GM19467 (cell line): ENCODE results near the gene JAGN1.
A peak's percentile ranks its signal among the peaks of the same experiment; 100 is the strongest.
"Not testable (repeated sequence)": the region's sequence is repeated elsewhere in the genome, so short reads cannot be mapped to it uniquely, and the experiment has no call there.

Experiments
- ATAC-seq: cut with Tn5 transposase; IDR thresholded peaks from one replicate; pipeline ENCODE4 v1.9.1; 2021; ENCODE audit warnings: mild to moderate bottlenecking, moderate library complexity; ENCODE audit not compliant: unreplicated experiment

Gene JAGN1

GRCh38 chr3:9897408-9898372 is 7.3 kb downstream of the JAGN1 start:
- ATAC-seq: peak; percentile 57

- no peak for ATAC-seq
These were observed 8.2 kb downstream of the JAGN1 start for GRCh38 chr3:9898467-9899241.

- no peak for ATAC-seq
These were observed 8.9 kb downstream of the JAGN1 start for GRCh38 chr3:9899289-9899791.

GRCh38 chr3:9900965-9901415 is 10.6 kb downstream of the JAGN1 start:
- ATAC-seq: not testable (repeated sequence)

- ATAC-seq: no peak
These were observed 11.6 kb downstream of the JAGN1 start for GRCh38 chr3:9901967-9902366.

GRCh38 chr3:9902372-9903237 is 12.2 kb downstream of the JAGN1 start, which contains the start of gene IL17RE:
TSS of gene IL17RE (plus strand) at chr3:9902848. CDS start at chr3:9902933, 85 bp downstream.
- no peak for ATAC-seq

- no peak for ATAC-seq
These were observed 12.8 kb downstream of the JAGN1 start for GRCh38 chr3:9903238-9903624.

- no peak for ATAC-seq
These were observed 13.5 kb downstream of the JAGN1 start for GRCh38 chr3:9903904-9904303.

- ATAC-seq: no peak
These were observed 16.1 kb downstream of the JAGN1 start for GRCh38 chr3:9906480-9906879.

GRCh38 chr3:9908286-9908685 is 17.9 kb downstream of the JAGN1 start:
- ATAC-seq: no peak

GRCh38 chr3:9909221-9910013 is 19.0 kb downstream of the JAGN1 start:
- ATAC-seq: no peak

- no peak for ATAC-seq
These were observed 21.5 kb downstream of the JAGN1 start for GRCh38 chr3:9911863-9912262.

GRCh38 chr3:9912294-9912935 is 22.0 kb downstream of the JAGN1 start:
- ATAC-seq: no peak

- no peak for ATAC-seq
These were observed 23.2 kb downstream of the JAGN1 start for GRCh38 chr3:9913601-9914000.

GRCh38 chr3:9914011-9914410 is 23.6 kb downstream of the JAGN1 start:
- no peak for ATAC-seq

GRCh38 chr3:9914559-9915253 is 24.3 kb downstream of the JAGN1 start:
- ATAC-seq: no peak

GRCh38 chr3:9915254-9916141 is 25.1 kb downstream of the JAGN1 start:
- ATAC-seq: no peak

- ATAC-seq: no peak
These were observed 25.9 kb downstream of the JAGN1 start for GRCh38 chr3:9916346-9916733.
